Peyer's patch (tissue), 4 donors: Measurements from ENCODE around the gene HIPK1. TPM values are rescaled to one million over a fixed set of nuclear protein-coding genes. Genes with fewer than 3 reads are reported as not detected.

Experiments
- DNase-seq, 3 donors: peaks; one replicate each; pipeline ENCODE4 v3.0.0-alpha.2; 2017 to 2019
- H3K27ac ChIP-seq, 4 donors: fragments of 200-600 bp; sonication (generic); one replicate each; pipeline ENCODE4 v1.5.1; 2016 to 2019
- H3K27me3 ChIP-seq, 2 donors: fragments of 200-600 bp; sonication (generic); one replicate each; pipeline ENCODE4 v1.5.1; 2019
- H3K36me3 ChIP-seq, 3 donors: fragments of 200-600 bp; sonication (generic); one replicate each; pipeline ENCODE4 v1.5.1; 2016 to 2019
- H3K4me1 ChIP-seq, 4 donors: fragments of 200-600 bp; sonication (generic); one replicate each; pipeline ENCODE4 v1.5.1; 2016 to 2019
- H3K4me3 ChIP-seq, 4 donors: fragments of 200-600 bp; sonication (generic); 1 replicate in 3 of 4; 2 replicates in 1 of 4; pipeline ENCODE4 v1.5.1; 2016 to 2019; ENCODE audit warnings: mild to moderate bottlenecking in 1 of 4
- H3K9me3 ChIP-seq, 4 donors: fragments of 200-600 bp; sonication (generic); one replicate each; pipeline ENCODE4 v1.5.1; 2016 to 2019; ENCODE audit warnings: mild to moderate bottlenecking in 1 of 4
- POLR2A ChIP-seq, 2 donors: fragments of 450-650 bp; IDR thresholded peaks; one replicate each; pipeline ENCODE4 v1.5.1; 2017; ENCODE audit warnings: antibody characterized with exemption in 2 of 2, mild to moderate bottlenecking in 2 of 2, moderate library complexity in 2 of 2
- total RNA-seq, 4 donors: library from RNA; depleted of rRNA; stranded (reverse); fragments of >200 nt; gene quantifications; one replicate each; pipeline ENCODE4 v1.1.0, GENCODE V29; 2016
- TF ChIP-seq, protein P1 (sequence below), 6 experiments: fragments of 450-650 bp in 4 of 6; fragments of 200-600 bp in 2 of 6; sonication (generic) in 1 of 6; IDR thresholded peaks; one replicate each; pipeline ENCODE4 v1.5.1; 2017 to 2019; ENCODE audit warnings: antibody characterized with exemption in 6 of 6, mild to moderate bottlenecking in 3 of 6, moderate library complexity in 1 of 6

Gene HIPK1
- total RNA-seq, 4 donors from 2014 or later, result 34.7 to 51.2 (median 42.1) TPM

- H3K27me3 ChIP-seq, result no peaks in the 10 kb centered on the region
- peaks cover 0 to 43% (median 10%) of the 10 kb centered on the region in 4 donors for H3K4me1 ChIP-seq
- H3K4me3 ChIP-seq, result no peak overlapping the region
- H3K9me3 ChIP-seq, result no peaks in the 10 kb centered on the region
- no peaks in the 10 kb centered on the region for H3K36me3 ChIP-seq
- no peak for TF ChIP-seq POLR2A (IDR thresholded peaks at IDR 0.05)
- TF ChIP-seq, protein P1, sequence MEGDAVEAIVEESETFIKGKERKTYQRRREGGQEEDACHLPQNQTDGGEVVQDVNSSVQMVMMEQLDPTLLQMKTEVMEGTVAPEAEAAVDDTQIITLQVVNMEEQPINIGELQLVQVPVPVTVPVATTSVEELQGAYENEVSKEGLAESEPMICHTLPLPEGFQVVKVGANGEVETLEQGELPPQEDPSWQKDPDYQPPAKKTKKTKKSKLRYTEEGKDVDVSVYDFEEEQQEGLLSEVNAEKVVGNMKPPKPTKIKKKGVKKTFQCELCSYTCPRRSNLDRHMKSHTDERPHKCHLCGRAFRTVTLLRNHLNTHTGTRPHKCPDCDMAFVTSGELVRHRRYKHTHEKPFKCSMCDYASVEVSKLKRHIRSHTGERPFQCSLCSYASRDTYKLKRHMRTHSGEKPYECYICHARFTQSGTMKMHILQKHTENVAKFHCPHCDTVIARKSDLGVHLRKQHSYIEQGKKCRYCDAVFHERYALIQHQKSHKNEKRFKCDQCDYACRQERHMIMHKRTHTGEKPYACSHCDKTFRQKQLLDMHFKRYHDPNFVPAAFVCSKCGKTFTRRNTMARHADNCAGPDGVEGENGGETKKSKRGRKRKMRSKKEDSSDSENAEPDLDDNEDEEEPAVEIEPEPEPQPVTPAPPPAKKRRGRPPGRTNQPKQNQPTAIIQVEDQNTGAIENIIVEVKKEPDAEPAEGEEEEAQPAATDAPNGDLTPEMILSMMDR (IDR thresholded peaks at IDR 0.05), result no peak
- no peak overlapping the region for H3K27ac ChIP-seq
- DNase-seq, result no peak
Observed at GRCh38 chr1:113934511-113935055, 5.5 kb downstream of the HIPK1 start.

DNA sequence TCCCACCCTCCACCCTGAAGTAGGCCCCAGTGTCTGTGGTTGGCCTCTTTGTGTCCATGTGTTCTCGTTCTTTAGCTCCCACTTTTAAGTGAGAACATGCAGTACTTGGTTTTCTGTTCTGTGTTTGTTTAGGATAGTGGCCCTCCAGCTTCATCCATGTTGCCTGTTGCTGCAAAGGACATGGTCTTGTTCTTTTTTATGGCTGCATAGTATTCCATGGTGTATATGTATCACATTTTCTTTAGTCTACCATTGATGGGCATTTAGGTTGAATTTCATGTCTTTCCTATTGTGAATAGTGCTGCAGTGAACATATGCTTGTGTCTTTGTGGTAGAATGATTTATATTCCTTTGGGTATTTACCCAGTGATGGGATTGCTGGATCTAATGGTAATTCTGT lies 6.1 kb downstream of the HIPK1 start:
- peaks cover 0 to 43% (median 10%) of the 10 kb centered on the region in 4 donors for H3K4me1 ChIP-seq
- no peak for DNase-seq
- no peak overlapping the region for H3K27ac ChIP-seq
- no peaks in the 10 kb centered on the region for H3K9me3 ChIP-seq
- TF ChIP-seq, protein P1 (IDR thresholded peaks at IDR 0.05), result no peak
- TF ChIP-seq POLR2A (IDR thresholded peaks at IDR 0.05), result no peak
- no peak overlapping the region for H3K4me3 ChIP-seq
- no peaks in the 10 kb centered on the region for H3K36me3 ChIP-seq
- H3K27me3 ChIP-seq, result no peaks in the 10 kb centered on the region

GRCh38 chr1:113935970-113936369 lies 6.8 kb downstream of the HIPK1 start:
- no peaks in the 10 kb centered on the region for H3K36me3 ChIP-seq
- H3K27me3 ChIP-seq, result no peaks in the 10 kb centered on the region
- TF ChIP-seq, protein P1 (IDR thresholded peaks at IDR 0.05), result no peak
- TF ChIP-seq POLR2A (IDR thresholded peaks at IDR 0.05), result no peak
- H3K4me3 ChIP-seq, result no peak overlapping the region
- DNase-seq, result no peak
- H3K27ac ChIP-seq, result no peak overlapping the region
- peaks cover 0 to 38% (median 7%) of the 10 kb centered on the region in 4 donors for H3K4me1 ChIP-seq
- H3K9me3 ChIP-seq, result no peaks in the 10 kb centered on the region

GRCh38 chr1:113937146-113937545 lies 8.0 kb downstream of the HIPK1 start:
- H3K9me3 ChIP-seq, result no peaks in the 10 kb centered on the region
- no peak for DNase-seq
- H3K27ac ChIP-seq, result no peak overlapping the region
- peaks cover 0 to 11% (median 0%) of the 10 kb centered on the region in 3 donors for H3K36me3 ChIP-seq
- peaks cover 0 to 28% (median 2%) of the 10 kb centered on the region in 4 donors for H3K4me1 ChIP-seq
- H3K4me3 ChIP-seq, result no peak overlapping the region
- no peaks in the 10 kb centered on the region for H3K27me3 ChIP-seq
- TF ChIP-seq, protein P1 (IDR thresholded peaks at IDR 0.05), result no peak
- TF ChIP-seq POLR2A (IDR thresholded peaks at IDR 0.05), result no peak

GRCh38 chr1:113938192-113938591 lies 9.1 kb downstream of the HIPK1 start:
- Histone ChIP-seq H3K36me3 (peaks cover 0 to 17% (median 0%) of the 10 kb centered on the region in 3 donors), H3K27ac (no peak overlapping the region), H3K9me3 (no peaks in the 10 kb centered on the region), H3K27me3 (no peaks in the 10 kb centered on the region), H3K4me1 (peaks cover 0 to 22% (median 2%) of the 10 kb centered on the region in 4 donors), H3K4me3 (no peak overlapping the region)
- no peak for DNase-seq
- TF ChIP-seq, protein P1 (IDR thresholded peaks at IDR 0.05), result no peak
- no peak for TF ChIP-seq POLR2A (IDR thresholded peaks at IDR 0.05)
